GM19099 (cell line): ENCODE results near the gene DTX3.

Source experiments
- POLR2A ChIP-seq: IDR thresholded peaks from 3 replicates; pipeline ENCODE4 v1.6.1; 2011; ENCODE audit warnings: low read depth; ENCODE audit not compliant: insufficient read length; ENCODE audit errors: extremely low read depth

DTX3 gene

GRCh38 chr12:57622293-57623245 is 17.9 kb downstream of the DTX3 start:
- TF ChIP-seq POLR2A, result no peak

GRCh38 chr12:57623385-57623784 is 18.8 kb downstream of the DTX3 start:
- TF ChIP-seq POLR2A, result no peak

- TF ChIP-seq POLR2A, result no peak
Measured at GRCh38 chr12:57623811-57624390, 19.3 kb downstream of the DTX3 start.

- TF ChIP-seq POLR2A, result no peak
Measured at GRCh38 chr12:57624441-57625220, 20.0 kb downstream of the DTX3 start.

GRCh38 chr12:57625261-57626032 is 20.8 kb downstream of the DTX3 start:
- no peak for TF ChIP-seq POLR2A

GRCh38 chr12:57626111-57626920 is 21.7 kb downstream of the DTX3 start:
- TF ChIP-seq POLR2A, result no peak

GRCh38 chr12:57626921-57627445 is 22.4 kb downstream of the DTX3 start:
- TF ChIP-seq POLR2A, result no peak

- TF ChIP-seq POLR2A, result no peak
Measured at GRCh38 chr12:57627501-57628279, 23.1 kb downstream of the DTX3 start.

GRCh38 chr12:57628280-57629191 is 23.9 kb downstream of the DTX3 start:
- TF ChIP-seq POLR2A, result no peak

GRCh38 chr12:57629897-57630471 is 25.4 kb downstream of the DTX3 start:
- TF ChIP-seq POLR2A, result no peak

- no peak for TF ChIP-seq POLR2A
Measured at GRCh38 chr12:57630891-57631433, 26.3 kb downstream of the DTX3 start.

- no peak for TF ChIP-seq POLR2A
Measured at GRCh38 chr12:57631566-57632072, 27.0 kb downstream of the DTX3 start.
